TTC549 (cell line): ENCODE data around the gene PPP1R9A.

ENCODE experiments used
- FAIRE-seq: peaks from 2 replicates; lab custom pipeline; 2012; peaks lifted over from hg19 to GRCh38; lab: Jason Lieb, UNC

The PPP1R9A gene

DNA sequence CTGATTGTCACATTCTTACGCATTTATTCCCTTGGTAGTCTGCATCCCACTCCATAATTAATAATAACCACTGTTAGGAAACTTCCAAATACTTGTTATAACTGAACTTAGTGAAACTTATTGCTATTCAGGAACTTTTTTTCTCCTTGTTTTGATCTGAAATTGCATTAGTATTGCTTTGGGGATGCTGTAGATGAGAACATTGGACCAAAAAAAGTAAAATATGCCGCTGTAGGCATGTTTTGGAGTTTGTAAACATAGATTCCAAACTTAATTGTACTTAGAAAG lies 1.7 kb downstream of the PPP1R9A start:
- FAIRE-seq: no peak

DNA sequence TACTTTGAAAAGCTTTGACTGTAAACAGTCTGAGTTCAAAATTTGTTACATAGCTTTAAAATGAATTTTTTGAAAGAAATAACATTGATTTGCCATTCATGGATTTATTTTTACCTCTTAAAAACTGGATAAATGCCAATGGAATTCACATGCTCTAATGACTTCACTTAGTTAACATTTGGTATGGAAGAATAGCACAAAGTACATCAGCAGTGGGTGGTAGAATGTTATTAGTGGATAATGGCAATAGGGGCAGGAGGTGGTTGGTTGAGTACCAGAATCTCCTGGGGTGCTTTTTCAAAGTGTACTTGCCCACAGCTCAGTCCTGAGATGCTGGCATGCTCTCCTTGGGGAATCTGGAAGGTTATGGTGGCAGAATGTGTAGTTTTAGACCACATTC lies 4.7 kb downstream of the PPP1R9A start:
- FAIRE-seq: no peak

DNA sequence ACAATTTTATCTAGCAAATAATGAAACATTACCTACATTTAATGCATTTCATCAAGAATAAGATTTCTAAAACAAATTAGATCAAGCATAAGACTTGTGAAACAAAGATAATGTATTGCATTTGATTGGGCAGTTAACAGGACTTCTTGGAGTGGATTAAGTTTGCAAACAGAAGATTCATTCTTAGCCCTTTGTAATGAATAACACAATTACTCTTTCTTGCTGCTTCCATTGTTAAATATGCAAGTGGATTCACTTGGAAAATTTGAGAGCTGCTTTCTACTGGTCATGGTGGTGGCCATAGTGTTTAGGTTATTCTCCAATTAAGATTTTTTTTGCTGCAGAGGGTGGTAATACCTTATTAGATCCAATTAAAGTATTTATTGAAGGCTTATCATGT lies 6.0 kb downstream of the PPP1R9A start:
- no peak for FAIRE-seq

DNA sequence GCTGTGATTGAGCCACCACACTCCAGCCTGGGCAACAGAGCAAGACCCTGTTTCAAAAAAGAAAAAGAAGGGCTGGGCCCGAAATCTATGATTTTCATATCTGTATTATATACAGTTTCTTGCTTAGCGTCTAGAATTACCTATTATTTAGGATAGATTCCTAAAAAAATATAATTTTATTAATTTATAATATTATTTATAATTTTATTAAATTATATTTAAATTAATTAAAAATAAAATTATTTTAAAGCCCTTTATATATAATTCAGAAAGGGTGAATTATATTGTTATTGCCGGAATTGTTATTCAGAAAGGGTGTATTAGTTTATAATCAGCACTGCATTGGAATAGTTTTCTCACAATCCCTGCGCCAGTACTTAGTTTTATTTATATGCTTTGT lies 14.5 kb downstream of the PPP1R9A start:
- peak; percentile 28 for FAIRE-seq

DNA sequence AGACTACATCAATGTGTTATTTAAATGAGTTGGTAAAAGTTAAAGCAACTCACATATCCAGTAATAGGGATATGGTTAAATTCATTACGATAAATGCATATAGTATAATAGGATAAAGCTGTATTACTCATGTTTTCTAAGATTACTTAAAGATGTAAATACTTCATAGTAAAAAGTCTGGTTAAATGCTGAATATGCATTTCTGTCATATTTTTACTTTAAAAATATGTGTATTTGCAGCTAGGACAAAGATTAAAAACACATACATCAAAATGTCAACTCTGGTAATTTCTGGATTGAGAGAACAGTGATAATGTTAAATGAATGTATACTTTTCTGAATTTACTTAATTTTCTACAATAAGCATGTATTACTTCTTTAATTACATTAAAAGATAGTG lies 15.1 kb downstream of the PPP1R9A start:
- no peak for FAIRE-seq

DNA sequence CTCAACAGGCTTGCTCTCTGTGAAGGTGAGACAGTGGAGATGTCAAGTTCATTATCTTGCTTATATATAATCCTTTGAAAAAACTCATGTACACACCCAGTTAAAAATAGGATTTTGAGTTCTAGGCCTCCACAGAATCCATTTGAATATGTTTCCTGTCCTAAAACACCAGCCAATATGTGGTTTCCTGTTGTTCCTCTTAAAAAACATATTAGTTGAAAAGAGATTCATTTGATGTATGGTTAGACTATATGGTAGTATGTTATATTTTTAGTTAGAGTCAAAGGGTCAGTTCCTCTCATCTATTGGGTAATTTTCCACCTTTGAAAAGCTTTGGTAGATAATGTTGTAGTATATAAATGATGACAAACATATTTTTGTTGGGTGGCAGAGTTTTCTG lies 16.0 kb downstream of the PPP1R9A start:
- no peak for FAIRE-seq

DNA sequence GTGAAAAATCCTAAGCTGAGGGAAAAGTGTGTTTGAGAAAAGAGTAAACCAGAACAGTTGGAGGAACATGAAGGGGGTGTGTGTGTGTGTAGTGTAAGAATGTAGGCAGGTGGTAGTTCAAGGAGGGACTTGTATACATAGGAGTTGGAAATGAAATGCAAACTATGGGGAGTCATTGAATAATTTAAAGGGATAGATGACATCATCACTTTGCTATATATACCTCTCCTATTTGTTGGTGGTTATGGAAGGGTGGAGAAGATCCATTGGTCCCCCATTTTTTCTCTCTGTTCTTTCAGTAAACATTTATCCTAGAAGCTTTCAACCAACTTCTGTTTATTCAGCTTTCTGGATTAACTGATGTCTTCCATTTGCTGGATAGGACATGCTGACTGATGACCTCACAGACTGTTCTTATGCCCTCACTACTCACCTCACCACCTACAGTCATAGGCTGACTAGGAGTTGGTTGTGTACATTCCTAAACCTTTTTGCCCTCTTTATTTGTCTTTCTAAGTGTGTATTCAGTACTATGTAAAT lies 20.8 kb downstream of the PPP1R9A start:
- FAIRE-seq: no peak

DNA sequence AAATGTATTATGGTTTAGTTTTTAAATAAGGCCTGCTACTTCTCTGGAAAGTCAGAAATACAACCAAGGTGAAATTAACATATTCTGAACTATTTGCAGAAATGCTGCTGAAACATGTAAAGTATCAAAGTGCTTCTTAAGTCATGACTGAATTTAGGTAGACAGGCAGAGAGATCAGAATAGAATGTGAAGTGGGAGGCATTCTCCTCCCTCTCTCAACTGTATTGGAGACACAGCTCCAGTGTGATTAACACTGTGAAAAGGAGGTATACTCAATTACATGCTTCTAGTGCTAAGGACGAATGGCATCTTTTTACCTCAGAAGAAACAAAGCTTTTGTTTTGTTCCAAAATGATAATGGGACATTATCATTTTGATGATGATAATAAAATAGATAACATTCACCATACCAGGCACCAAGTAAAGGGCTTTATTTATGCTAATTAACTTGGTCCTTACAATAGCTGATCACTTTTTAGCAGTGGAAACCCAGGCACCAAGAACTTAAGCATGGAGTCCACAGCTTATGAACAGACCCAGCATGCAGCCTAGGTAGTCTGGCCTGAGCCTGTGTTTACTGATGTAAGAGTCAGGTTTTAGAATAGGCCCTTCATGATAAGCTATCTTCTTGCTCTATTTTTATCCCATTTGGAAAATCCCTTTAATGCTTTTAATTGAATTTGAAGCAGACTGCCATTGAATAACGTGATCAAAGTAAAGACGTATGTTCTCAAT lies 26.0 kb downstream of the PPP1R9A start:
- no peak for FAIRE-seq

DNA sequence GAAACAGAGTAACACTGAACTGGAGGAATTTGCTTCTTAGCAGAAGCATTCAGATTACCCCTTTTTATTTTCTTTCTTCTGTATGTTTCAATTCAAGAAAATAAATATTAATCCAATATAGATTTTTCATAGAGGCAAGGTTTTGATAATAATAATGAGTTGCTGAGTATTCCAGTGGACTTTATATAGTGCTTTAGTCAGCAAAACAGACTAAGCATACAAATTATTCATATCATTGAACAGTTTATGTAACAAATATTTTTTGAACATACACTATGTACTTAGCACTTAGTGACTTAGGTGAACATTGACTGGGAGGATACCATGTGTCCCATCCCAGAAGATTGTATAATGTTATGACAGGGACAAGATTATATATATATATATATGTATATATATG lies 32.0 kb downstream of the PPP1R9A start:
- FAIRE-seq: no peak

DNA sequence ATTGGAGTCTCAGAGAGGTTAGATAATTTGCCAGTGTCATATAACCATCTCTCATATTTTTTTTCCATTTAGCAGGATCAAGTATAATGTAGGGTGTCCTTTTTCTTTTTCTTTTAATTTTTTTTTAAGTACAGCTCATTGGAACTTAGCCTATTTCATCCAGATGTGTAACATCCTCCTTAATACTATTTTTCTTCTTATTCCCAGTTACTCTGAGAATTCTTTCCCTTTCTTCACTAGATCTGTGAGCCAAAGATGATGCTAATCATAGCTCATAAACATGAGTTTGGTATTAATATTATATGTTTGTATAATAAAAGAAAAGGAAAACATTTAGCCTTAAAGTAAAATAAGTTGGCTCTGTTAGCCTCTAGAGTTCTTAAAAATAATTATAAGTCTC lies 32.8 kb downstream of the PPP1R9A start:
- FAIRE-seq: no peak

DNA sequence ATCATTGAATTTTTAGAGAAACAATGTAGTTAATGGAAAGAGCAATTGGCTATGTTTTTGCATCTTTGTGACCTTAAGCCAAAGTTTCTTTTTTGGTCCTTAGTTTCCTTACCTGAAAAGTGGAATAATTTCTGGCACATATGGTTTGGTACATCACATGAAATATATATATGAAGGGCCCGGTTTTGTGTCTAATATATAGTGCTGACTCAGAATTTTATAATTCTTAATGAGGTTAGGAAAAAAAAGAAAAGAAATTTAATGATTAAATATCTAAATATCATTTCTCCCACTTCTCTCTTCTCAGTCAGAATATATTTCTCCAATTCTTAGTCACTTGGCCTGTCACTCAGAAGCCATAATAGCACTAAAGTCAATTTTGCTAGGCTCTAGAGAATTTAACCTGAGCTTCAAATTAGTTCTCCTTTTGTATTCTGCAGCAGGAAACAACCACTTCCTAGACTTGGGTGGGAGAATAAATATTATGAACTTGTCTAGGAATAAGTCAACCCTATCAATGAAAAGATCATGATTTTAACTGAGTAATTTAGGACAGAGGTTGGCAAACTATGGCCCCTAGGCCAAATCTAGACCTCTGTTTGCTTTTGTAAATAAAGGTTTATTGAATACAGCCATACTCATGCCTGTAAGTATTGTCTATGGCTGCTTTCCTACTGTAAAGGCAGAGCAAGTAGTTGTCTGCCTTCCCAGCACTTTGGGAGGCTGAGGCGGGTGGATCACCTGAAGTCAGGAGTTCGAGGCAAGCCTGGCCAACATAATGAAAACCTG lies 34.6 kb downstream of the PPP1R9A start:
- FAIRE-seq: no peak

DNA sequence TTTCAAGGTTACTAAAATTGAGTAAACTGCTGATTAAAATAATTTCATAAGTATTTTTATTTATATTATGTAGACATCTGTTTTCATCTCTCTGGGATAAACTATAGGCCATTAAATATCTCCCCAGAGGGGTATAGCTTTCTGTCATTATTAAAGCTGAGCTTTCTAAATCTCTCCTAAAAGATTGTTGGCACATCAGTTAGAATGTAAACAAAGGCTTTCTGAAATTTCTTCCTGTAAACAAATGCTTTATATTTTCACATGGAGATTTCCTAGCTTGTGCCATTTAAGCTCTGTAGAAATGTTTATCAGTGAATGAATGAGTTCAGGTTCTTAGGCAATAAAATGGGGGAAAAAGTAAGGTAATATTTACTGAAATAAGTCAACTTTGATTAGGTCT lies 35.7 kb downstream of the PPP1R9A start:
- FAIRE-seq: no peak

DNA sequence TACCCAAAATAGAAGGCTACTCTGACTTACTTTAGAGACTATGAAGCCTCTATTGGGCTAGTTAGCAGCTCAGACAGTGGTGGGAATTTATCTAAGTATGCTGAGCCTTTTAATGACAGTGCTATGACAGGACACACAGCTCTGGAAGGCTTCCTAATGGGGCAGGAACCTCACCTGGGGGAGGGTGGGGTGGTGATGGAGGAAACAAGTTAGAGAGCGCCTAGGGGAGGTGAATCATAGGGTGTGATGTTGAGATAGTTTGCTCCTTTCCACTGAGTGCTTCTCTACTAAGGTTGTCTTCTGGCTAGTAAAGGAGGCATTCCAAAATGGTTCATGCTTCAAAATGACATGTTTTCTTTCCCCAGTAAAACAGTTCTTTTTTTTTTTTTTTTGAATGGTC lies 42.1 kb downstream of the PPP1R9A start:
- FAIRE-seq: no peak

DNA sequence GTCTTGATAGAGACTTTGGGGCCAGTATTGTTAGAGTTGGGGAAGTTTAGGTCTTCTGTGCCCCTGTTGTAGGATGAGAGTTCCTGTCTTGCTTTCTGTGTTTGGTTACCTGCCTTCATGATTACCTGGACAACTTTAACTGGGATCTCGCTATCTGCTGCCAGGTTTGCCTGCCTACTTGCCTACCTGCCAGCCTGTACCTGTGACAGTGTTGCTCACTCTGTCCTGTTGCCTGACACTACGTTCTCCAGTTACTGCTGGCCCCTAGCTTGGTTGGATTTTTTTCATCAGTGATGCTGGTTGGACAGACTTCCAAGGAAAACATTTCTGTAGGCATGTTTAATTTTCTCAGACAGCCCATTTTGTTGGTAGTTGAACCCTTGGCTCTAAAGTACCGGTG lies 48.4 kb downstream of the PPP1R9A start:
- no peak for FAIRE-seq

DNA sequence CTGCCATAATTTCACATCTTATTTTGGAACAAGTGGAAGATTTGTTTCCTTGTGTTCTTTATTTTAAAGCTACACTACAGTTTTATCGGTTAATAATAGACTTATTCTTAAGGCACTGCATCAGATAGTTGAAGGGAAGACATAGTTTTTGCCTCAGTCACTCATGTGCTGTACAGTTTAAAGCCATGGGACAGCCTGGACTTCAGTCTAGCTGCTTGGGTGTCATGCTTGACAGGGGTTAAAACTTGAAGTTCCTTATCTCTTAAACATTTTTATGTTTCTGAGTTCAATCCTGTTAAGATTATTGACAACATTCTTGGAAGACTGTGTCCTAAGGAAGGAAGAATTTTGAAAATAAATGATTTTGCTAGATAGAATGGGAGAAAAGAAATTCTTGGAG lies 49.7 kb downstream of the PPP1R9A start:
- no peak for FAIRE-seq

DNA sequence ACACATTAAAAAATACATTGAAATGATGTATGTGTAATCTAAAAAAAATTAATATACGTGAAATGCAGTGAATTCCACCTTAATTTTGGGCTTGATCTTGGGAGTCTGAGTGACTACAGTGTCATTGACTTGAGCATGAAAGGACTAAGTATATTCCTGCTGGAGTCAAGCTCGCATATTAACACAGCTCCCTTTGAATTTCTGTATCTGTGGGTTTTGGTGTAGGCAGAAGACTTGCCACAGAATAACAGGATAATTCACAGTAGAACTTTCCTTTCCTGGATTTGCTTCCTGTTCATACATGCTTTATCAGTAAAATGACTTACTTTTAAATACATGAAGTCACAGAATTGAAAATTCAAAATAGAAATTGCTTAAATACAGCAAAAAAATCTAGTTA lies 55.3 kb downstream of the PPP1R9A start:
- FAIRE-seq: no peak

DNA sequence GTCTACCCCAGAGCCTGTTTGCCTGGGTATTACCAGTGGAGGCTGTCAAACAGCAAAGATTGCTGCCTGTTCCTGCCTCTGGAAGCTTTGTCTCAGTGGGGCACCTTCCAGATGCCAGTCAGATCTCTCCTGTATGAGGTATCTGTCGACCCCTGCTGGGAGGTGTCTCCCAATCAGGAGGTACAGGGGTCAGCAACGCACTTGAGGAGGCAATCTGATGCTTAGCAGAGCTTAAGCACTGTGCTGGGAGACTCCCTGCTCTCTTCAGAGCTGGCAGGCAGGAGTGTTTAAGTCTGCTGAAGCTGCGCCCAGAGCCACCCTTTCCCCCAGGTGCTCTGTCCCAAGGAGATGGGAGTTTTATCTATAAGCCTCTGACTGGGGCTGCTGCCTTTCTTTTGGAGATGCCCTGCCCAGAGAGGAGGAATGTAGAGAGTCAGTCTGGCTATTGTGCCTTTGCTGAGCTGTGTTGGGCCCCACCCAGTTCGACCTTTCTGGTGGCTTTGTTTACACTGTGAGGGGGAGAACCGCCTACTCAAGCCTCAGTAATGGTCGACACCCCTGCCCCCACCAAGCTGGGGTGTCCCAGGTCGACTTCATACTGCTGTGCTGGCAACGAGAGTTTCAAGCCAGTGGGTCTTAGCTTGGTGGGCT lies 62.2 kb downstream of the PPP1R9A start:
- FAIRE-seq: no peak

DNA sequence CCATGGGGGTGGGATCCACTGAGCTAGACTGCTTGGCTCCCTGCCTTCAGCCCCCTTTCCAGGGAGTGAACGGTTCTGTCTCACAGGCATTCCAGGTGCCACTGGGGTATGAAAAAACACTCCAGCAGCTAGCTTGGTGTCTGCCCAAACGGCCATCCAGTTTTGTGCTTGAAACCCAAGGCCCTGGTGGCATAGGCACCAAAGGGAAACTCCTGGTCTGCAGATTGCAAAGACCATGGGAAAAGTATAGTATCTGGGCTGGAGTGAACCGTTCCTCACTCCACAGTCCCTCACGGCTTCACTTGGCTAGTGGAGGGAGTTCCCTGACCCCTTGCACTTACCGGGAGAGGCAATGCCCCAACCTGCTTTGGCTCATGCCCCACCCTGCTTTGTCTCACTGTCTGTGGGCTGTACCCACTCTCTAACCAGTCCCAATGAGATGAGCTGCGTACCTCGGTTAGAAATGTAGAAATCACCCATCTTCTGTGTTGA lies 62.7 kb downstream of the PPP1R9A start:
- FAIRE-seq: no peak

DNA sequence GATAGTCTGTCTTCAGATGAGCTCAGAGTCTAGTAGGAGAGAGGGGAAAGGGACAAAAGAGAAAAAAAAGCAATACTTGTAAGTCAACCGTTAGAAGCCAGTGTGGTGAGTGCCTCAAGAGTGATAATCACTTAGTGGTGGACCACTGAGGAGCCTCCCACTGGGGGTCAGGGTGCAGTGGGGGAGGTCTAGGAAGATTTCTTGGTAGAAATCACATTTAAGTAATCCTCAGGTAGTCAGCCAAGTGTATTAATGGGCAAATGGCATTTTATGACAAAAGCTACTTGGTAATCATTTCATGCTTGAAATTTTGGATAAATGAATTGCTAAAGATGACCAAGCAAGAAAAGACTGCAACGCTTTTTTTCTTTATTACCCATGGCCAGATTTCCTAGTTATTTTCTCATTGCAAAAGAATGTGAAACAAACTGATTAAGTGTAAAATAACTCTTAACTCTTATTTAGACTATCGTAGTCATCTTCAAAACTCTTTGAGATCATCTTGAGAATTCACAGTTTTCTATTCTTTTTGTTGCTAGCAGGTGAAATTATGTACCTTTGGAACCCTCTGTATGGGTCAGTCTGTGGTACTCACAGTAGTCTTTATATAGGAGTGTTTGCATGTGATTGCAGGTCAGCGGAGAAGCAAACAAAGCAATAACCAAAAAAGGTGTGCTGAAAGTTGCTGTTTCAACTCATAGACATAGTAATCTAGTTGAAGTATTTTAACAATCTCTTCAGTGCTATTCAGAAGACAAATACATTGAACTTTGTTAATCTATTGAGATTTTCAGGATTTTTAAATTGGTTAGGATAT lies 63.9 kb downstream of the PPP1R9A start:
- no peak for FAIRE-seq

DNA sequence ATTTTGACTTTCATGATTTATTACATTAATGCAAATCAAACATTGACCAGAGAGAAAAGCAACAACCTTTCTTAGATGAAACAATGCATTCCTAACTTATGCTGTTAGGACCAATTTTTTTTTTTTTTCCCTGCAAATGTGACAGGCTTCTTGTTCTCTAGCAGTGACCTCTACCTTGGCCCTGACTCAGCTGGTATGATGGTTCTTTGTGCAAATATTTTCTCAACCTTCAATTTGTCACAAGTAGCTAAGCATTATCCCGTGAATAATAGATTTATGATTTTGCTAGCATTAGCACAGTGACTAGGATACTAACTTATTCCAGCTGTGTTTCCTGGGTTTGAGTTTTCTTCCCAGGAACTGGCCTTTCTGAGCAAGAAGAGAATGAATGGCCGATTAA lies 64.9 kb downstream of the PPP1R9A start:
- FAIRE-seq: no peak

DNA sequence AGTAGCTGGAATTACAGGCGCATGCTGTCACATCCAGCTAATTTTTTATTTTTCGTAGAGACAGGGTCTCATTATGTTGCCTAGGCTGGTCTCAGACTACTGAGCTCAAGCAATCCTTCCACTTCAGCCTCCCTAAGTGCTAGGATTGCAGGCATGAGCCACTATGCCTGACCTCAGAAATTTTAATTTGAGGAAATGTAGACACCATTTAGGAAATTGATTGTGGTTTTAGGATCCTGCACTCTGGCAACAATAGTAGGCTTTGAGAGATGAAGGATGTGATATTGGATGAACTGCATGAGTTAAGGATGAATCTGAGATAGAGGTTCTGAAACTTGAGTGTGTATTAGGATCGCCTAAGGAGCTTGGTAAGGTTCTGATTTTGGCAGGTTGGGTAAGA lies 66.5 kb downstream of the PPP1R9A start:
- no peak for FAIRE-seq

DNA sequence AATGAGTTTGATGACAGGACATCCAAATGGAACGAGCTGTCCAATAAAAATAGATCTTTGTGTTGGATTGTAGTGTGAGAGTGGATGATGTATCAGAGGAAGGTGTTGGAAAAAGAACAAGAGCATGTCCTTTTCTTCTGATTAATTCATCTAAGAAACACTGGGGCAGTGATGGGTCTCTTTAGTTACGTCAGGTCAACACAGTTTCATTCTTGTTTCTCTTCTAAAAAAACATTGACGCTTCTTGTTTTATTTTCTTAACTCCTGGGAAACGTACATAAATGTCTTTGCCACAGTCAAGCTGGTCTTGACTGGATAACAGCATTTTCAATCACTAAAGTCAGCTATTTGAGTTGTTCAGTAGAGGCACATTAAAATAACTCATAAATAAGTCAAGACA lies 67.0 kb downstream of the PPP1R9A start:
- FAIRE-seq: no peak
